KBM-7 (cell line): ENCODE data around the gene PLXNA4.

Source experiments
- DNase-seq: peaks from one replicate; pipeline ENCODE4 v3.0.0-alpha.2; 2015
- in situ Hi-C: fragments of 300-500 bp; cut with MboI; formaldehyde crosslinking; loops from 2 replicates; pipeline ENCODE4 v1.14.3; 2020; ENCODE audit warnings: low sequenced_read_pairs, low pct_unique_long_range_greater_than_20kb, mixed read lengths

The PLXNA4 gene

DNA sequence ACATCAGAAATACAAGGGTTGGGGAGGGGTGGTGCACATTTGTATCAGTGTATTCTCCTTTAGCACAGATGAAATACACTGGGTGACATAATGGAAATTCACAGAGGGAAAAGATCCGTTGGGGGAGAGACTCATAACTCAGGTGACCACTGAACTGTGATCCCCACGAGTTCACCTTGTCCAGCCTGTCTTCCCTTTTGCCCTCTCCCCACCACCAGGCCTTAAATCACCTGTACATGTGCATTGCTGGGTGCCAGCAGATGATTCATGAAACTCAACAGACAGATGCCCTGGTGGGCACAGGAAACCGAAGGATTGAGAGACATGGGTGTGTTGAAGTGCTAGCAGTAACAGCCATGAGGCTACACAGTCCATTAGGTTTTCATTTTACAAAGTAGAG, 253.3 kb downstream of the PLXNA4 start:
- in situ Hi-C loops = no loop called here
- DNase-seq = no peak

DNA sequence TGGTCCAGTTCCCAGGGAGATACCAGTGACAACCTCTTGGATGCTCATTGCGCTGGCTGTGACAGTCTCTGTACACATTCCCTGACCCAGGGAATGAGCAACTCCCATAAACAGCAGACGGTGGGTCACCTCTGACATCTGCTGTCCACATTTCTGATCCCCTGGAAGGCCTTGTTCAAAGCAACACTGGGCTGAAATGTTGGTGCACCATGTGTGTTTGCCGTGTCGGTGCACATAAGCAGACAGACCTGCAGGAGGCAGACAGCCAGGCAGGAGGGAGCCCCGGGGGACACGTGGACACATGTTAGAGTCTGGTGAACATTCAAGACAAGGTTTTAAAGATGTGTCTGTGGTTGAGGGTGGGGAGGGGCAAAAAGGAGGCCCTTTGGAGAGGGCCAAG, 254.9 kb downstream of the PLXNA4 start:
- in situ Hi-C loops = no loop called here
- DNase-seq = peak; percentile 8

DNA sequence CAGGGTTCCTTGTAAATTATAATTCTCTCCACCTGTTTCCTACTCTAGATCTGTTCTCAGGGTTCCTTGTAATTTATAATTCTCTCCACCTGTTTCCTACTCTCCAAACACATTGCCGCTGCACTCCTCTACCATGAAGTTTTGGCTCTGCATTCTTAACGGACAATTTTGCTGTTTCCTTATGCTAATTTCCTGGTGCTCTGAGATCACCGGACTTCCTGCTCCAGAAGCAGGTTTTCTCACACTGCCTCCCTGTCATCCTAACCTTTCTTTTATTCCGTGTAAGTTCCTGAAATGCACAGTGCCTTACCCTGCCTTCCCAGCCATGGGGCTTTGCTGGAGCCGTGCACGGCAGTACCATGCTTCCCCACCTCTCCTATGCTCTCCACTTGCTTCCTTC, 256.8 kb downstream of the PLXNA4 start:
- in situ Hi-C loops = no loop called here
- peak; percentile 14 for DNase-seq

DNA sequence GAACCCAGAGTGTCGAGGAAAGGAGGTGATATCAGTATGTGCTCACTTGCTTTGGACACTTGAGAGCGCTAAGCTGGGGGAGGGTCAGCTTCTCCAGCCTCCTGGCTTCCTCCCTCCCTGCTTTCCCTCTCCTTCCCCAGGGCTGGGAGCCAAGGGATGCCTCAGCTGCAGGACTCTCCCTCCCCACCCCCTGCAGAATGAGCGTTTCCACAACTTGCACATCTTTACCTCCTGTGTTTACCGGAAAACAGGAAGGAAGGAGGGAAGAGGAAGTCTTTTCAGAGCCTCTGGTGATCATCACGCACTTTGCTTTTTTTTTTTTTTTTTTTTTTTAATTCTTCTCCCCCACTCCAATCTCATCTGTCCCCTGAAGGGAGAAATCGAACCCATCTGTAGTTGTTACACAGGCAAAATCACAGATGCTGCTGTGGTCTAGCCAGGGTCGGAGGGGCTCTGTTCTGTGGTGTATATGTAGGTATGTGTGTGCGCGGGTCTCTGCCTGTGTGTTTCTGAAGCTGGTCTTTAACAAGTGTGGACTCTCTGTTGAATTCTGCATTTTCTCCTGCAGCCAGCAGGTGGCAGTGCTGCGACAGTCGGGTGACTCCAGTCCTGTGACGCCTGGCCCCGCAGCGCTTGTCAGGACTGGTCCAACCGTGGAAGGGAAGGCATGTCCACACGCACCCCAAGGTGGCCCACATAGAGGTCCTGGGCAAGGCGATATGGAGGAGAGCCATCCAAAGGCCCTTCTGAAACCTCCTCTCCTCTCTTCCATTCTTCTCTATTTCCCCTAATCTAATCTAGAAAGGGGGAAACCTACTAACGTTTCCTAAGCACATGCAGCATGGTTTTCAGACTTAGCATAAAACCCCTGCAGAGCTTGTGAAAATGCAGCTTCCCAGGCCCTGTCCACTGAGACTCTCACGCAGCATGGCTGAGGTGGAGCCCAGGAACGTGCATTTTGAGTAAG, 257.6 kb downstream of the PLXNA4 start:
- DNase-seq = peak; percentile 88
- in situ Hi-C loops = no loop called here

DNA sequence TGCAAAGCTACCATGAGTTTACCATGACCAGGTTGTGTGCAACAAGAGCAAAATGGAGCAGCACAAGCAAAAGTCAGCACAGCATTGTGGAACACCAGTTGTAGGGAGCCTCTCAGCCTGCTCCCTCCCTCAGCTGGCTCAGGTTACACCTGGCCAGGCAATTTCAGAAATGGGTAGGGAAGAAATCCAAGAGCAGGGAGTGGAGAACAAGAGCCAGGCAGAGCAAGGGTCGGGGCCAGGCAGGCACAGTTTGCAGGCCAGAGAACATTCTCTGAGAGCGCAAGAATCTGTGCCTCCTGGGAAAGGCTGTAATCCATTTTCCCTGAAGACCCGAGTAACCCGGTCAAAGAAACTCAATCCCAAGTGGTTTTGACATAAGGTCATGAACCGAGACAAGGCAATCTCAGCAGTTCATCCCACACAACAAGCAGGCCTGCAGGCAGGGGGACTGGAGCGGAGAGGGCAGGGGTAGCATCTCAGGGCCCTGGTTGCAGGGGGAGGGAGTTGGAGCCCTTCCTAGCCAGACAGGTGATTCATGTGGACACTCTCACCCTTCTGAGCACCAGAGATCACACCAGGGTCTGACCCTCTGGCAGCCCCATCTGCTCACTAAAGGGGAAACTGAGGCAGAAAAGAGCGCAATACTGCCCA, 258.4 kb downstream of the PLXNA4 start:
- no peak for DNase-seq
- in situ Hi-C loops = no loop called here

DNA sequence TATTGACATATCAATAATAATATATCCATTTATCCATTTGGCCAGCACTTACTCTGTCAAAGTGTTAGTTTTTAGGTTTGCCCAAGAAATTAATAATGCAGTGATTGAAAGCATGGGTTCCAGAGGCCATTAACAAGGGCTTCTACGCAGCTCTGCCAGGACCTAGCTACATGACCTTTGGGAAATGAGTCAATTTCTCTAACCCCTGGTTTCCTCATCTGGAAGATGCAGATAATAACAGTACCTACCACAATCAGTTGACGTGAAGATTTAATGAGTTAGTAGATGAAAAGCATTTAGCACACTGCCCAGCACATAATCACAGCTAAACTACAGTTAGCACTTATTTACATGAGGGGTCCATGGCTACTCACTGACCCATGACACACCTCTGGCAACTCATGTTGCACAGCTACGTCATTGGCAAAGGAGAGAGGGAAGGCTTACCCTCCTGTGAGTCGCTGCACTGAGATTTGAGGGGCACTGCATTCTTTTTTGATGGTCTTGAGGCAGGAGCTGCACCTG, 263.7 kb downstream of the PLXNA4 start:
- DNase-seq = no peak
- in situ Hi-C loops = no loop called here

DNA sequence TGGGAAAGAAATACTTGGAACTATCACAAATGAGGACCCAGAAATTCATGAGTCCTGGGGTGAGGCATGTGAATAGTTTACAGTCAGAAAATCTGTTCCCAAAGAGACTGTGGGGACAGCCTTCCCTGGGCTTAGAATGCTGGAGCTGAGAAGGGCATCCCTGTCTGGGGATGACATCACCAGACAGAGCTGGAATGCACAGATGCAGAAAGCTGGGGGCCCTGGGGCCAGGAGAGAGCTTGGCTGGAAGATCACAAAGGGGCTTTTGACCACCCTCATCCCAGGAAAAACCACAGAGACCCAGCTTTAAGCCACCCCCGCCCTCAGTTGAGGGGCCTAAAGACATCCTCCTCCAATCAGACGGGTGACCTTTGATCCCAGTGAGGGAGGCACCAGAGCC, 264.5 kb downstream of the PLXNA4 start:
- in situ Hi-C loops = no loop called here
- DNase-seq = no peak

DNA sequence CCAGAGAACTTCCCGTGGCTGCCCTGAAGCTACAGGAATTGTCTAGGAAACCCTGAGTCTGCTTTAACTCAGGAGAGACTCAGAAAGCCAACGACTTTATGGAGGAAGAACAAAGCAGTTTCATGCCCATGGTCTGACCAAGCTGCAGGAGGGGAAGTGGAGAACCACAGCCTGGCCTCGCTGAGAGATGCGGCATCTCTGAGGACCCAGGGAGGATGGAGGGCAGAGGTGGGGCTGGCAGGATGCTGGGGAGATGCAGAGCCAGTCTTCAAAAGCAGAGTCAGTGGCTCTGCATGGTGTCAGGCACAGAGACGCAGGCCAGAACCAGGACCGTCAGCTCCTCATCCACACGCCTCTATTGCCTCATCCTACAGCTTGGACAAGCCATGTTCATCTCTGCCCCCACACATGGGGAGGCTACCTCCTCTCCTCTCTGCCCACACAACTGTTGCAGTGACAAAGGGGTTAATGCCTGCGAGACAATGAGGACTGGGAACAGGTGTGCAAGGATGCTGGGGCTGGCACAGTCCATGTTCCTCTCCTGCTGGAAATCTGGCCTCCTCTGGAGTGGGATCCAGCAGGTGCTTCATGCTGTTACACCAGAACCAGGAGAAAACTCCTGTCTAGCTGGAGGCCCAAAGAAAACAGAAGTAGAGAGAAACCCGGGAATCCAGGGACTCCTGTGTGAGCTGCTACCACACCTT, 267.0 kb downstream of the PLXNA4 start:
- in situ Hi-C loops = no loop called here
- no peak for DNase-seq

DNA sequence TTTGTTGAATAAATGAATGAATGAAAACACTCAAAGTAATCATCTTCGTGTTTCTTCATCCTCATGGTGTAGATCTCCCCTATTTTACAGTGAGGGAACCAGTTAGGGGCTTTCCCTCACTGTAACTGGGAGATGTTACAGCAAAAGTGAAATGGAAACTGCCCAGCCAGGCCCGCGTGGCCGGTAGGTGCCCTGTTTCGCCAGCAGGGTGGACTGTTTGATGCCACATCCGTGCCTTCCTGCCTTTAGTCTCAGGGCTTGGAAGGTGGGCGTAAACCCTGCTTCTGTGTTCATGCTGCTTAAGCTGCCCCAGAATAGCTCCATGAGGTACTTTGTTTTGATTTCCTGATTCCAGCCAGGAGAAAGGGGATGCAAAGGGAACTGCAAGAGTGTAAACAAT, 268.8 kb downstream of the PLXNA4 start:
- no peak for DNase-seq
- in situ Hi-C loops = no loop called here

DNA sequence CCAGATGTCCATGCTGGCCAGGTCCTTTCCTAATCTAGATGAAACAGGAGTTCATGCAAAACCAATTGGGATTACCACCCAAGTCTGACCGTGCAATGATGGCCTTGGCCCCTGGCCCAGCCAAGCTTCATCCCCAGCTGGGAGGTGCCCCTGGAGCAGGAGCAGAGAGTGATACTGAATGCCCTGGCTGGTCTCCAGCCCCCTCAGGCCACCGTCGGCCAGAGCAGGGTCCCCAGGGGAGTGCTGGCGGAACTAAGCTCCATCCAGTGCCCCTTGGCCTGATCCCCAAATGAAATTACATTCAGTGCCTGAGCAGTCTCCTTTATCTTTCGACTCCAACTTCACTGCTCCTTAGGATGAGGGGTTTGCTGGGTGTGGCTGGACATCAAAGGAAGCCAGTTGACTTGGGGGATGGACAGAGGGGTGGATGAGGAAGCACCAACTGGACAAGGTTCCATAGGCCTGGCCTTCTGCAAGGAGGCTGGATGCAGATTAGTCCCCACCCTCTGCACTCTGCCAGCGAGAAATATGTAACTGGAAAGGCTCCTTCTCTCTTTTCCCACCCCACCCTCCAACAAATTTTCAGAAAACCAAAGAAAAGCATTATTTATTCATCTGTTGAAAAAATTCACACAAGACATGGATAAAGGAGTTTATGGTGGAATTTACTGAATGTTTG, 275.5 kb downstream of the PLXNA4 start:
- in situ Hi-C loops = no loop called here
- no peak for DNase-seq

DNA sequence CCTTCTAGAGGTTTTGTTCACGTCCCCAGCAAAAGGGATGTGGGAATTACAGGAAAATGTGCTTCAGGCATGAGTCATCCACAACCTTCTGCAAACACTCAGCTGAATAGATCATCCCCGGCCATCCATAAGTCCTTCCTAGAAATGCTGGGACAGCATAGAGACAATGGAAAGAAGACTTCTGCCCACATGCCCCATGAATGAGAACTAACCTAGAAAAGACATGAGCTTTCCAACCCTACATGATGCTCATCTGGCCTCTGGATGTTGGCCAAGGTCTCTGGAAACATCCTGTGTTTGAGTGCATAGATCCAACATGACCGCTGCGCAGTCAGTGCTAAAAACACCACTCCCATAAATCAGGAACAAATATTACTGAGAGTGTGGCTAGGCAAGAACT, 277.5 kb downstream of the PLXNA4 start:
- in situ Hi-C loops = no loop called here
- DNase-seq = no peak

DNA sequence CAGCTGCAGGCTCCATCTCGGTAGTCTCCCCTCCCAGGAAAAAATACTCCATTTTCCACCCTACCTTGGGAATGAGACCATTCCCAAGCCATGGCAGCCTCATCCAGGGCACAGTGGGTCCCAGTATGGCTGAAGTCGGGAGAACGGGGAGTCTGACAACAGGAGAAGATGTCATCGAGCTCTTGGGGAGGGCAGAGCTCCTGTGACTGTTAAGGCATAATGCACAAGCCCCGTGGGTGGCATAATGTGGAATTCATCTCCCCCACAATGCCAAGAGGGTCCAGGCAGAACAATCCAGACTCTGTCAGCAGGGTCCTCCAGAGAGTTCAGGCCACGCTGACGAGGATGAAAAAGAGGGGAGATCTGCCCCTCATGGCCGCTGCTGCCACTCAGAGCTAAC, 279.4 kb downstream of the PLXNA4 start:
- DNase-seq = no peak
- in situ Hi-C loops = no loop called here

DNA sequence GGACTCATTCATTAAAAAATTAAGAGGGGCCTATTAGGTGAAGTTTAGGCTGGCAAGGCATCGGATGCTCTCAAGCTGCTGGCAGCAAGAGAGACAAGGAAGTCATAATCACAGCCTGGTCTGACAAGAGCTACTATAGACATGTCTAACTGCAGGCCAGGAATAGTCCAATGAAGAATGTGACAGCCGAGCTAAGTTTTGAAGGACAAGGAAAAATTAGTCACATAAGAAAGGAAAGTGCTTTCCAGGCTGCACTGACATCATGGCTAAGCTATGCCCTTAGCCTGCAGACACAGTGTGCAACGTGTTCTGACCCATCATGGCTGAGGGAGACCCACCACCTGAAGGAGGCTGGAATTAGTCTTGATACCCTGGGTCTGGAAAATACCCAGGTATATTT, 281.1 kb downstream of the PLXNA4 start:
- in situ Hi-C loops = no loop called here
- no peak for DNase-seq

DNA sequence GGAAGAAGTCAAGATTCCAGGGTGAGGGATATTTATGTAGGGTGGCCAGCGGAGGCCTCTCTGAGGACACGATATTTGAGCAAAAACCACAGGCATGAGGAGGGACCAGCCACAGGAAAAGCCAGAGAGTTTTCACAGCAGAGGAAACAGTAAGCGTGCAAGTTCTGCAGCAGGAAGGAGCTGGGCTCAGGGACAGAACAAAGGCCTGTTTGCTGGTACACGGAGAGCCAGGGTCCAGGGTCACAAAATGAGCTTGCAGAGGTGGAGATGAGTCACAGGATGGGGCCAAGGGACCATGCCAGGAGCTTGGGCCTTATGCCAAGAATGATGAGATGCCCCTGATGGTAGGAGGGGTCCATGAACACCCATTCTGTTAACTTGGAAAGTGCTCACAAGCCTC, 283.5 kb downstream of the PLXNA4 start:
- in situ Hi-C loops = no loop called here
- DNase-seq = no peak

DNA sequence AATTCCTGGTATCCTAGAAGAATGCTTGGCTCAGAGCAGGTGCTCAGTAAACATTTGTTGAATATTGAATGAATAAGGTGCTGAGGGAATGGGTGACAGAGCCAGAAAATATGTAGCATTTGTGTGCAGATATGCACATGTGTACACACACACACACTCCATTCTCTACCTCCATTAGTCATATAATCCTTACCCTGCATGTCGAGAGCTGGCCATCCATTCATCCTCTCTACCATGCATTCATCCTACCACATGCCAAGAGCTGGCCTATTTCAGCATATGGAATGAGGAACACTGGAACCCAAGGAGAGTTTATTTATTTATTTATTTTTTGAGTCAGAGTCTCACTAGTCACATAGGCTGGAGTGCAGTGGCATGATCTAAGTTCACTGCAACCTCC, 284.8 kb downstream of the PLXNA4 start:
- in situ Hi-C loops = no loop called here
- no peak for DNase-seq

DNA sequence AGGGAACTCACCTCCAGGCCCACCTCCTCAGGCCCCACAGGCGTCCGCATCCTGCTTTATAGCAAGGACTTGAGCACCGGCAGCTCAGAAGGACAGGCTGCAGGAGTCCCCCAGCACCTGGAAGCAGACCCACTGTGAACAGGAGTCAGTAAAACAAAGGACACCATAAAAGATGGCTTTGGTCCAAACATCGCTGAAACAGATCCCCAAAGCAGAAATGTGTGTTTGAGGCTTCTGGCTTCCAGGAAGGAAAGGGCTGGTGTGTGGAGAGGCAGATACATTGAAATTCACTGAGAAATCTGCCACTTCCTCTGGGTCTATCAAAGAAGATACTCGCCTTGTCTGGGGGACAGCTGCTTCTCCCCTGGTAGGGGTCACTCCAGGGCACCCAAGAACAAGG, 286.2 kb downstream of the PLXNA4 start:
- DNase-seq = no peak
- in situ Hi-C loops = no loop called here

DNA sequence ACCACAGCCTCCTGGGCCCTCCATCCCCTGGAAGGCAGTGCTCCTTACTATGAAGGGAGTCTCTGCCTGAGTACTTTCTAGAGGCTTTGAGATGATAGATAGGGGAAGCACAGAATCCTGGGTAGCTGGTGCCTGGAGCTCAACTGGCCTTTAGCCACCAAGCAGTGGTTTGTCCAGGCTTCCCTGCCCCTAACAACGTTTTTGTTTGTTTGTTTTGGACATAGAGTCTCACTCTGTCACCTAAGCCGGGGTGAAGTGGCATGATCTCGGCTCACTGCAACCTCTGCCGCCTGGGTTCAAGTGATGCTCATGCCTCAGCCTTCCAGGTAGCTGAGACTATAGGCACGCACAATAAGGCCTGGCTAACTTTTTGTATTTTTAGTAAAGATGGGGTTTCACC, 289.4 kb downstream of the PLXNA4 start:
- DNase-seq = no peak
- in situ Hi-C loops = no loop called here

DNA sequence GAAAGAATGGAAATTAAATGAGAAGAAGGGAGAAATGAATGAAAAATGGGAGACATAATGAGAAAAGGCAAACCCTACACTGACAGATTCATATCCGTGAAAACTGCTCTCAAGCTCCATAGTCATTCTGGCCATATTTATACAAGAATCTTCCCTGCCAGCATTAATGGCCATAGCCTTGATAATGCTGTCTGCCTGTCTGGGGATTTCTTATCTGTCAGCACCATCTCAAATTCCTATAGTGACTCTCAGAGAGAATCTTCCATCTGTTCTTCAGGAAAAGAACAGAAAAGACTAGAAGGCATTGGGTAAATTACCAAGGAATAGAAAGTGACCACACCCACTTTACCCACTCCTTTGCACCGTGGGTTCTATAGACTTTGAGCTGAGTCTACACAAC, 295.9 kb downstream of the PLXNA4 start:
- DNase-seq = no peak
- in situ Hi-C loops = no loop called here

DNA sequence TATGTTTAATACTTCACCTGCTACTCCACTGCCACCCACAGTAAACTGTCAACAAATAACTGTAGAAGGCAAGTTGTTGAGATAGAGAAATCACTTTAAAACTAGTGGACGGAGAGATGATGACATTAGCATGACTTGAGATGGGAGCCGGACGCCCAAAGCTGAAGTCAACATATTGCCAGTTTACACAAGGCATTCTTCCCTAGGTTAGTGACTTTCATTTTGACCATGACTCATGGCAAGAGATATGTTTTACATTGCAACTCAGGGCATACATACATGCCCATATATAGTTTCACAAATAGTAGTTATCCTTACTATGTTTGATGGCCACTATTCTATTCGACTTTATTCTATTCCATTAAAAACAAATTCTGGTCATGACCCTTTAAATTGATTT, 296.6 kb downstream of the PLXNA4 start:
- DNase-seq = no peak
- in situ Hi-C loops = no loop called here
